Body of pancreas (tissue), 4 donors: ENCODE measurements around the gene L3MBTL1.

Experiments used
- CTCF ChIP-seq, 7 experiments: fragments of 450-650 bp in 4 of 7; fragments of 200-600 bp in 3 of 7; sonication (generic) in 3 of 7; IDR thresholded peaks; one replicate each; pipeline ENCODE4 v1.5.1; 2016 to 2019; ENCODE audit warnings: antibody characterized with exemption in 7 of 7
- POLR2A ChIP-seq, 3 donors: fragments of 450-650 bp; IDR thresholded peaks; one replicate each; pipeline ENCODE4 v1.6.1; 2016; ENCODE audit warnings: antibody characterized with exemption in 3 of 3, mild to moderate bottlenecking in 2 of 3

- no peak for TF ChIP-seq CTCF (IDR thresholded peaks at IDR 0.05)
- TF ChIP-seq POLR2A (IDR thresholded peaks at IDR 0.05) = no peak
Observed at GRCh38 chr20:43460172-43460829, 47.2 kb upstream of the L3MBTL1 start.
